GM18951 (cell line): ENCODE measurements around the gene MED15.

Experiments
- POLR2A ChIP-seq: IDR thresholded peaks from 4 replicates; pipeline ENCODE4 v1.6.1; 2011; ENCODE audit warnings: mild to moderate bottlenecking; ENCODE audit not compliant: insufficient read length, insufficient read depth; ENCODE audit errors: extremely low read depth
- in situ Hi-C: fragments of 300-500 bp; cut with MboI; formaldehyde crosslinking; loops from one replicate; pipeline ENCODE4 v1.12.0; 2022; ENCODE audit warnings: low sequenced_read_pairs, mixed read lengths, inconsistent platforms; ENCODE audit not compliant: unreplicated experiment

Gene MED15

GRCh38 chr22:20525048-20525447 lies 17.6 kb downstream of the MED15 start:
- in situ Hi-C loops, result no loop called here
- TF ChIP-seq POLR2A, result no peak

DNA sequence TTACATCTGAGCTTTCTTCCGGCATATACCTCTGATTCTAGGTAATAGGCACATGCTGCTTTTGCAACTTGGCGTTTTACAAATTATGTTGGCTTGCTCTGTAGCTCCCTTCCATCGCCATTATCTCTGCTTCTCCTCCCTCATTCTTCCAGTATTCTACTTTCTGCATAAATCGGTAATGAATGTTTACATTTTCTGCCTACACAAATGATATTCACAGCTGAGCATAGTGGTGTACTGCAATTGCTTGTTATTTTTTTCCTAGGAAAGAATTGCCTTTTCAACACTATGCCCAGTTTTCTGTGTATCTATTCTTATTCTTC lies 18.9 kb downstream of the MED15 start:
- in situ Hi-C loops, result no loop called here
- TF ChIP-seq POLR2A, result no peak

DNA sequence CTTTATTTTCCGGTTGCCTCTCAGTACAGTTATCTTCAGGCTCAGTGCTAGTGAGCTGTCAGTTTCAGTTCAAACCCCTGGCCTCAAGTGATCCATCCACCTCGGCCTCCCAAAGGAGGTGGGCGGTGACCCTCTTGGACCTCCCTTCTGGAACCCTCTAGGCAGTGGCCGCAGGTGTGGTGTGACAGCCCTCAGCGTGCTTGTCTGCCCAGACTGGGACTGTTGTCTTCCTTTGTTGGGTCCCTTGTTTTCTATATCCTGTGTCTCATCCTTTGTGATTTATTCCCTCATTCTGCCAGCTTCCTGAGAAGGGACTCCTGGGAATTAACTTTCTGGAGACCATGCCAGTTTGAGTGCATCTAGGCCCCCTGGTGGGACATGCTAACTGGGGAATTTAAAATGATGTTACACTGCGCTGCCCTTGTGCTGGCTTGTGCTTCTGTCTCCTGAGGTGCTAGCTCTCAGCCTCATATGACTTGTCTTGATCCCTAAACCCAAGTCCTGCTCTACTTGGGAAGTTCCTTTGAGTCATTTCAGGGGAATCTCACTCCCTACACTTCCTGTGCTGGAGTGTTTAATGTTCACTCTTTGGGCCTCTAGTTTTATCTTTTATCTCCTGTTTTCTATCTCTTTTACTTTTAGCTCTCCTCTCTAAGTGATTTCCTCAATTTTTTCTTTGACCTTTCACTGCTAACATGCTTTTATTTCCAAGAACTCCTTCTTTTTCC lies 19.4 kb downstream of the MED15 start:
- in situ Hi-C loops, result no loop called here
- no peak for TF ChIP-seq POLR2A

- in situ Hi-C loops, result no loop called here
- TF ChIP-seq POLR2A, result no peak
Observed at GRCh38 chr22:20528405-20528978, 21.1 kb downstream of the MED15 start.

DNA sequence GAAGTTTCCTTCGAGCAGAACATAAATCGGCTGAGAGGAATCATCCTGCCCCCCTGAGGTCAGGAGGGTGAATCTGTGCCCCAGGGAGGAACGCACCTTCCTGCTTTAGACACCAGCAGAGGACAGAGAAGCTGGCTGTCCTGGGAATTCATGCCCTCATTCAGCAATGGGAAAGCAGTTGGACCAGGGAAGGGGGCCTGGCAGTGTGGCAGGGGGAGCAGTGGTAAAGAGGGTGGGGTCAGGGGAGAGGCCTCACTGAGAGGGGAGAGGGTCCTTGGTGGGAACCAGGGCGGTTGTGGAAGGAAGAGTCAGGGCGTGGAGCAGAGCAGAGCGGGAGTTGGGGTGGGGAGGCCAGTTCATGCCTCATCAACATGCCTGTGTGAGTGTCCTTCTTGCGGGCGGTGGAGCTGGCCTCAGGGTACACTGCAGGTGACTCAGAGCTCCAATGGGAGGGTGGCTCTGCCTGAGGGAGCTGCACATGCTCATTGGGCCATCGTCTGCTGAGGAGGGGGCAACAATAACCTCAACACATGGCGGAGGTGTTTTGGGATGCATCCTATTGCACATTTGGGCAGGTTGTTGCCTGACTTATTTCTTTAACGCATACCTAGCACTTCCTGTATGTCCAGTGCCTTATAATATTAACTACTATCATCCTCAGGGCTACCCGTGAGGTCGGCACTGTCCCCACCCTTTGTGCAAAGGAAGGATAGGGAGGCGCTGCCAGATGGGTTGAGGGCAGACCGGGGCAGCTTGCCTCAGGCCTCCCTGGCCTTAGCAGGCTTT lies 23.2 kb downstream of the MED15 start:
- in situ Hi-C loops, result no loop called here
- no peak for TF ChIP-seq POLR2A

DNA sequence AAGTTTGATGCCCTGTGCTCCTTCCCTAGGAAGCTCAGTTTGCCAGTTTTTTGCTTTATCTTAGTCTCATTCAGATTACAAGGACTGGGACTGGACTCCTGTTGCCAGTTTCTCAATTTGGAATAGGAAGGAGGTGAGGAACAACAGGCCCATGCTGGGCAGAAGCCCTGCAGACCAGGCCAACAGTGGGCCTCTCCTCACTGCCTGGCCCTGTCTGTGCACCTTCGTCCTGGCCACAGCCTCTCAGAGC lies 23.7 kb downstream of the MED15 start:
- in situ Hi-C loops, result no loop called here

DNA sequence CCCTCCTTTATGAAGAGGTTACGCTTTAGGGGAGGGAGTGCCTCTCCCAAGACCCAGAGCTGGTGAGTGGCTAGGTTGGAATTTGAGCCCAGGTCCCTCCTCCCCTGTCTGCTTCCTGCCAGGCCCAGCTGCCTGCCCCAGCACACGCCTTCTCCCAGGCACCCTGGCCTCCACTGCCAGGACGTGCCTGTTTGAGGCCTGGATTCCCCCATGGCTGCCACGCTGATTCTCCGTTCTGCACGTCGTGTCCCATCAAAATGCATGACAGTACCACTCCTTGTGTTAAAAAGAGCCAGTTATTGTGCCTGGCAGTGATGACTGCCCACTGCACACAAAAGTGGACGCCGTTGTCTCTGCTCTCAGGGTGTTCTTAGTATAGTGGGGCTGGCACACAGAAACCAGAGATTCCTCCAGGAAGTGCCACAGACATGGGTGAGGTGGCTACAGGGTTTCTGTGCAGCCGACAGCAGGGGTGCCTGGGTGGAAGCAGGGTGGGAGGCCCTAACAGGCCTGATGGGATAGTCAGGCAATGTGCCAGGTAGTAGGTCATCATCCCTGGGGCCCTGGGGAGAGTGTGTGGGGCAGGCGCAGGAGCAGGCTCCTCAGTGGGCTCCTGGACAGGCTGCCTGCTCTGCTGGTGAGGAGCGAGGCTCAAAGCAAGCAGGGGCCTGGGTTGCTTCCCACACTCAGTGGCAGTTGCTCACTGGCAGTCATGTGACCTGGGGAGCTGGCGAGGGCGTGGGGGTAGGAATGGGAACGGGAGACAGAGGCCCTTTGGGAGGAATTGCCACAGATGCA lies 24.2 kb downstream of the MED15 start:
- no peak for TF ChIP-seq POLR2A
- in situ Hi-C loops, result no loop called here

More for the DNA sequence above, 23.7 kb downstream of the MED15 start:
- TF ChIP-seq POLR2A, result no peak

GRCh38 chr22:20532256-20532993 lies 25.0 kb downstream of the MED15 start:
- in situ Hi-C loops, result no loop called here

GRCh38 chr22:20533095-20533878 lies 25.9 kb downstream of the MED15 start:
- no peak for TF ChIP-seq POLR2A
- in situ Hi-C loops, result no loop called here

More at GRCh38 chr22:20532256-20532993, 25.0 kb downstream of the MED15 start:
- TF ChIP-seq POLR2A, result no peak

GRCh38 chr22:20533879-20534265 lies 26.5 kb downstream of the MED15 start:
- in situ Hi-C loops, result no loop called here

GRCh38 chr22:20536590-20537324 lies 29.3 kb downstream of the MED15 start:
- in situ Hi-C loops, result no loop called here
- no peak for TF ChIP-seq POLR2A

More at GRCh38 chr22:20533879-20534265, 26.5 kb downstream of the MED15 start:
- TF ChIP-seq POLR2A, result no peak
